Measurements from ENCODE around the gene DNAJC27.

The DNAJC27 gene

GRCh38 chr2:24971286-24971535, 544 bp downstream of the DNAJC27 start:
- in situ Hi-C loops (cut with MboI; ENCODE audit: low sequenced_read_pairs) = no loop called here

DNA sequence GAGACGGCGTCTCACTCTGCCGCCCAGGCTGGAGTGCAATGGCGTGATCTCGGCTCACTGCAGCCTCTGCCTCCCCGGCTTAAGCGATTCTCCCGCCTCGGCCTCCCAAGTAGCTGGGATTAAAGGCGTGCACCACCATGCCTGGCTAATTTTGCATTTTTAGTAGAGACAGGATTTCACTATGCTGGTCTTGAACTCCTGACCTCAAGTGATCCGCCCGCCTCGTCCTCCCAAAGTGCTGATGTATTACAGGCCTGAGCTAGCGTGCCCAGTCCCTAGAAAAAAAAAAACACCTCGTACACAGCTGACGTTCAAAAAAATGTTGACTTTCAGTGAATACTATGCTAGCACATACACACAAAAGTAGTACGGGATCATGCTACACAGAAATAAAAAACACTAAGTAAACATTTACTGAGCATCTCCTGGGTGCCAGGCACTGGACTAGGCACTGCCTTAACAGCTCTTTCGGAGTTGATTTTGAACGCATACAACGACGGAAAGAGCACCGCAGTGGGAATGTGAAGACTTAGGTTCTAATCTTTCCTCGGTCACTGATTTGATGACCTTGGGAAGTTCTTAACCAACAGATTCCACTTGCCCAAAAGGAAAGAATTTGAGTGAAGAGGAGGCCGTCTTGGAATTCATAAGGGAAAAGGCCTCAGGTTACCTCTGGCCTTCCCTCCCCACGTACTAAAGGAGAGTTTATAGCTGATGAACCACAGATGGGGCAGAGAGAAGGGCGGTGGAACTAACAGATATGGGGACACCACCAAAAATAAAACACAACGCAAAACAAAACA, 1.1 kb downstream of the DNAJC27 start:
- in situ Hi-C loops (cut with MboI; ENCODE audit: low sequenced_read_pairs) = no loop called here

DNA sequence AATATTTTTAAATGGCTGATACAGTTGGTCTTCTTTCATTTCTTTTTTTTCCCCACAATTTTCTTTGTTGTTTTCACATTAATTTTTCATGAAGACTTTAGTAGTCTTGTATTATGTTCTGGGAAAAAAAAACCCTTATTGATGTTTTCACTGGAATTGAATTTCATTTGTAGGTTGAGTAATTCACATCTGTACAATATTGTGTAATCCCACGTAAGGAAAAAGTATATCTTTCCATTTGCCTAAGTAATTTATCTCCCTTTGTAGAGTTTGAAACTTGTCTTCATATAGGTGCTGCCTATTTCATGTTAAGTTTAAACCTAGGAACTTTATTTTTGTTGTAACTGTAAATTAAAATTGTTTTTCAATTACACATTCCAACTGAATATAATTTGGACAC, 2.0 kb downstream of the DNAJC27 start:
- in situ Hi-C loops (cut with MboI; ENCODE audit: low sequenced_read_pairs) = no loop called here

- in situ Hi-C loops (cut with MboI; ENCODE audit: low sequenced_read_pairs) = no loop called here
Observed at GRCh38 chr2:24961903-24962302, 9.9 kb downstream of the DNAJC27 start.

GRCh38 chr2:24959761-24960160, 12.0 kb downstream of the DNAJC27 start:
- in situ Hi-C loops (cut with MboI; ENCODE audit: low sequenced_read_pairs) = no loop called here

- in situ Hi-C loops (cut with MboI; ENCODE audit: low sequenced_read_pairs) = no loop called here
Observed at GRCh38 chr2:24958411-24958935, 13.3 kb downstream of the DNAJC27 start.

DNA sequence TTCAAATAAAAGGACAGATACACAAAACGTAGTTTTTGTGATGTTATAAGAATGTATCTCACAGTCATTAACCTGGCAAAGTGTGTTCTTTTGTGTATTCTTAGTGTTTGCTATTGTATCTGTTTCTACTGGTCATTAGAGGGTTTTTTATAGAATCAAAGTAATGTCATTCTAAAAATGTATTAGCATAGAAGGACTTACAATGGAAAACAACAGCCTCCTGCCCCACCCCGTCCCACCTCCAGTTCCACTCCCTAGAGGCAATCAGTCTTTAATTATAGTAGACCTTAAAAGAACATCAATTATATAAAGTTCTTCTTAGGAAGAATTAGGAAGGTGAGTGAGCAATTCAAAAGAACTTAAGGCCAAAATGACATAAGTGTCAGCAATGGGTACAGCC, 13.8 kb downstream of the DNAJC27 start:
- in situ Hi-C loops (cut with MboI; ENCODE audit: low sequenced_read_pairs) = no loop called here

GRCh38 chr2:24957221-24957620, 14.5 kb downstream of the DNAJC27 start:
- in situ Hi-C loops (cut with MboI; ENCODE audit: low sequenced_read_pairs) = no loop called here

DNA sequence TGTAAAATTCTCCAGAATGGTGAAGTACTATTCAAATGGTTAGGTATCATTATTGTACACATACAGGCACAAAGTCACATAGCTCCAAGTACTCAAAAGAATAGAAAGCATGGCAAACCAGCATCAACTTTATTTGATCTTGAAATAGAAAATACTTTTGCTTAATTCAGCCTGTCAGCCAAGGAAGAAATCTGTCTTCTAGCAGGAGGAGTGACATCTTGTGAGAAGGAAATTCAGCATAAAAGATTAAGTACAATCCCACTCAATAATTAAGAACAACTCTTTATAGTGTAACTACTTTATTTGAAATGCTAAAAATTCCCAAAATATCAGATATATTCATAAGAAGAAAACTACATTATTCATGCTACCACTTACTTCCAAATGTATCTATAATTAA, 15.8 kb downstream of the DNAJC27 start:
- in situ Hi-C loops (cut with MboI; ENCODE audit: low sequenced_read_pairs) = no loop called here

- in situ Hi-C loops (cut with MboI; ENCODE audit: low sequenced_read_pairs) = no loop called here
Observed at GRCh38 chr2:24955232-24955631, 16.5 kb downstream of the DNAJC27 start.

GRCh38 chr2:24950102-24950501, 21.7 kb downstream of the DNAJC27 start:
- in situ Hi-C loops (cut with MboI; ENCODE audit: low sequenced_read_pairs) = no loop called here

GRCh38 chr2:24948506-24948905, 23.2 kb downstream of the DNAJC27 start:
- in situ Hi-C loops (cut with MboI; ENCODE audit: low sequenced_read_pairs) = no loop called here

- in situ Hi-C loops (cut with MboI; ENCODE audit: low sequenced_read_pairs) = no loop called here
Observed at GRCh38 chr2:24947561-24948157, 24.1 kb downstream of the DNAJC27 start.

DNA sequence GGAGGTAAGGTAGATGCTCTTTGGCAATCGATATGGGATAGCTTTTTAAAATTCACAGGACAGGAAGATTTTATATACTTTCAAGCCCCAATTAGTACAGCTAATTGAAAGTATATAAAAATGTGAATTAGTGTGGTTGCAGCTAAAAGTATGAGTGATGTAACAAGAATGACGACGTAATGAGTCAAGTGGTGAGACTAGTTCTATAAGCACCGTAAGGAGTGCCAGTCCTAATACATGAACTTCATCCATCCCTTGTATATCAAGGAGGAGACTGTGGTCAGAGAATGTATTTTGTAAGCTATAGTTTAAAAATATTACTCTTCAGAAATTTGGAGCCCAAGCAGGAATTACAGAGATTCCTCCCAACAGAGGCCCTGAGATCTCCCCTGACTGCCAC, 25.8 kb downstream of the DNAJC27 start:
- in situ Hi-C loops (cut with MboI; ENCODE audit: low sequenced_read_pairs) = no loop called here

- in situ Hi-C loops (cut with MboI; ENCODE audit: low sequenced_read_pairs) = no loop called here
Observed at GRCh38 chr2:24943427-24944053, 28.2 kb downstream of the DNAJC27 start.

DNA sequence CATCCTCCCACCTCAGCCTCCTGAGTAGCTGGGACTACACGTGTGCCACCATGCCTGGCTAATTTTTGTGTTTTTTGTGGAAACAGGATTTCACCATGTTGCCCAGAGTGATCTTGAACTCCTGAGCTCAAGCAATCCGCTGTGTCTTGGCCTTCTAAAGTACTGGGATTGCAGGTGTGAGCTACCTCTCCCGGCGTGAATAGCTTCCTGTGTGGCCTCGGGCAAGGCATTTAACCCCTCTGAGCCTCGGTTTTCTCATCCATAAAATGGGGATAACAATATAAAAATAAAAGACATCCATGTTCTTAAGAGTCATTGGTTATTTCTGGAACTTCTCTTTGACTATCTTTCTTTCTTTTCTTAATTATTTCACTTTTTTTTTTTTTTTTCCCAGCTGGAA, 32.4 kb downstream of the DNAJC27 start:
- in situ Hi-C loops (cut with MboI; ENCODE audit: low sequenced_read_pairs) = no loop called here

- in situ Hi-C loops (cut with MboI; ENCODE audit: low sequenced_read_pairs) = no loop called here
Observed at GRCh38 chr2:24937236-24937635, 34.5 kb downstream of the DNAJC27 start.

GRCh38 chr2:24935145-24935544, 36.6 kb downstream of the DNAJC27 start:
- in situ Hi-C loops (cut with MboI; ENCODE audit: low sequenced_read_pairs) = no loop called here

GRCh38 chr2:24932715-24933114, 39.0 kb downstream of the DNAJC27 start:
- in situ Hi-C loops (cut with MboI; ENCODE audit: low sequenced_read_pairs) = no loop called here

GRCh38 chr2:24930768-24931167, 41.0 kb downstream of the DNAJC27 start:
- in situ Hi-C loops (cut with MboI; ENCODE audit: low sequenced_read_pairs) = no loop called here

- in situ Hi-C loops (cut with MboI; ENCODE audit: low sequenced_read_pairs) = no loop called here
Observed at GRCh38 chr2:24929230-24929629, 42.5 kb downstream of the DNAJC27 start.

DNA sequence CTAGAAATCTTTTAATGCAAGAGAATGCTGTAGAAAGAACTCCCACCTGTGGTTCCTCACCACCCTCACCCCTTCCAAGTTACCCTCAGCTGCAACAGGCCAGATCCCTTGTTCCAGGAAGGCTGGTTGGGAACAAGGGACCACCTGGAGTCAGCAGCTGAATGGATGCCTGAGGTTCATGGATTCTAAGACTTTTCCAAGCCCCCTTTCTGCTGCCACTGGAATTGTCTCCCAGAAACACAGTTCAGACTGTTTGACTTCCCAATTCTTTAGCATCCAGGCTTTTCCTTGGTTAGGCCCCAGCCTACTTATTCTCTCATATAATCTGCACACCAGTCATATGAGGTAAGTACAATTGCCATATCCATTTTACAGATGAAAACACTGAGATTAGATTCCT, 43.7 kb downstream of the DNAJC27 start:
- in situ Hi-C loops (cut with MboI; ENCODE audit: low sequenced_read_pairs) = no loop called here

All from HL-60/S4 (cell line).